HepG2 (cell line): ENCODE results near the gene SYS1. TPM values are rescaled to one million over a fixed set of nuclear protein-coding genes. Genes with fewer than 3 reads are reported as not detected.

Source experiments
- ARNTL ChIP-seq: sonication (generic); formaldehyde crosslinking; IDR thresholded peaks from 2 replicates; pipeline ENCODE4 v1.4.0; 2020; ENCODE audit warnings: mild to moderate bottlenecking, missing genetic modification reagents
- BCL6 ChIP-seq: IDR thresholded peaks from 2 replicates; pipeline ENCODE4 v1.6.1; 2016; ENCODE audit warnings: missing genetic modification reagents, missing compliant biosample characterization
- CCAR2 ChIP-seq: fragments of 200-400 bp; formaldehyde crosslinking; optimal IDR thresholded peaks from 2 replicates; pipeline ENCODE3; 2018; ENCODE audit warnings: low read depth, mild to moderate bottlenecking, low read length, moderate library complexity
- EP300 ChIP-seq, 3 experiments: sonication (generic) in 1 of 3; formaldehyde crosslinking in 1 of 3; IDR thresholded peaks; 2 replicates each; pipeline versions ENCODE4 v1.5.1 to v1.6.1; 2011 to 2020; ENCODE audit warnings: low read depth in 2 of 3, low read length in 2 of 3, borderline replicate concordance in 1 of 3, improper control_type of control experiment in 1 of 3, mild to moderate bottlenecking in 1 of 3, missing genetic modification reagents in 1 of 3, moderate library complexity in 1 of 3
- GATAD1 ChIP-seq: IDR thresholded peaks from 2 replicates; pipeline ENCODE4 v1.6.1; 2016; ENCODE audit warnings: missing genetic modification reagents, missing compliant biosample characterization
- HOMEZ ChIP-seq: IDR thresholded peaks from 2 replicates; pipeline ENCODE4 v1.6.1; 2016; ENCODE audit warnings: low read depth
- KDM3A ChIP-seq: IDR thresholded peaks from 2 replicates; pipeline ENCODE4 v1.6.1; 2018; ENCODE audit warnings: low read depth, missing compliant biosample characterization
- PITX1 ChIP-seq: sonication (generic); formaldehyde crosslinking; IDR thresholded peaks from 2 replicates; pipeline ENCODE4 v1.5.1; 2020; ENCODE audit warnings: mild to moderate bottlenecking, missing genetic modification reagents
- SATB2 ChIP-seq: sonication (generic); formaldehyde crosslinking; IDR thresholded peaks from 2 replicates; pipeline ENCODE4 v1.5.0; 2020; ENCODE audit warnings: missing genetic modification reagents
- SRSF9 ChIP-seq: fragments of 200-400 bp; formaldehyde crosslinking; IDR thresholded peaks from 2 replicates; pipeline ENCODE4 v1.6.1; 2018; ENCODE audit warnings: borderline replicate concordance, mild to moderate bottlenecking, low read depth, low read length; ENCODE audit not compliant: insufficient read depth, poor library complexity, severe bottlenecking
- TSC22D2 ChIP-seq: sonication (generic); formaldehyde crosslinking; IDR thresholded peaks from 2 replicates; pipeline ENCODE4 v1.5.1; 2020; ENCODE audit warnings: missing genetic modification reagents, mild to moderate bottlenecking, borderline replicate concordance
- ZBTB20 ChIP-seq: sonication (generic); formaldehyde crosslinking; IDR thresholded peaks from 2 replicates; pipeline ENCODE4 v1.8.1; 2023; ENCODE audit warnings: missing genetic modification reagents, low read depth, mild to moderate bottlenecking, borderline replicate concordance
- ZBTB3 ChIP-seq: sonication (generic); formaldehyde crosslinking; IDR thresholded peaks from 2 replicates; pipeline ENCODE4 v1.4.0; 2020; ENCODE audit warnings: low read depth, mild to moderate bottlenecking, moderate library complexity, missing genetic modification reagents, borderline replicate concordance
- ZFP82 ChIP-seq: sonication (generic); formaldehyde crosslinking; IDR thresholded peaks from 2 replicates; pipeline ENCODE4 v1.5.1; 2020; ENCODE audit warnings: mild to moderate bottlenecking, missing genetic modification reagents, borderline replicate concordance
- ZNF501 ChIP-seq: sonication (generic); formaldehyde crosslinking; IDR thresholded peaks from 2 replicates; pipeline ENCODE4 v1.5.1; 2020; ENCODE audit warnings: mild to moderate bottlenecking, moderate library complexity, missing genetic modification reagents
- ZNF609 ChIP-seq: sonication (generic); formaldehyde crosslinking; IDR thresholded peaks from 2 replicates; pipeline ENCODE4 v1.4.0; 2020; ENCODE audit warnings: mild to moderate bottlenecking, missing genetic modification reagents, borderline replicate concordance
- ZNF768 ChIP-seq: sonication (generic); formaldehyde crosslinking; IDR thresholded peaks from 2 replicates; pipeline ENCODE4 v1.4.0; 2020; ENCODE audit warnings: missing genetic modification reagents
- ZNF850 ChIP-seq: sonication (generic); formaldehyde crosslinking; conservative IDR thresholded peaks from 2 replicates; pipeline ENCODE4 v1.9.0; 2021; ENCODE audit warnings: mild to moderate bottlenecking, missing genetic modification reagents
- polyA plus RNA-seq, 8 experiments: library from polyadenylated mRNA; depleted of rRNA in 3 of 8; stranded (reverse) in 7 of 8; unstranded in 1 of 8; fragments of >200 nt; fragmentation: Illumina TruSeq in 4 of 8; extraction: Trizol in 4 of 8; gene quantifications; 2 replicates each; pipeline versions ENCODE4 v1.2.1 to v1.2.3, GENCODE V29; 2011 to 2016; ENCODE audit warnings: low read depth in 4 of 8, missing spikeins in 1 of 8, mixed read lengths in 1 of 8; ENCODE audit not compliant: insufficient read depth in 1 of 8
- total RNA-seq, 5 experiments: library from RNA; depleted of rRNA; stranded (reverse); fragments of >200 nt; fragmentation: Illumina TruSeq; extraction: Trizol; gene quantifications; 2 replicates each; pipeline ENCODE4 v1.2.3, GENCODE V29; 2016; ENCODE audit warnings: low read depth in 1 of 5
- TF ChIP-seq, protein P1 (sequence below): sonication (generic); IDR thresholded peaks from 2 replicates; pipeline ENCODE4 v1.6.1; 2016; ENCODE audit warnings: low read depth, borderline replicate concordance
- TF ChIP-seq, protein P2 (sequence below), 2 experiments: fragments of 450-650 bp in 1 of 2; sonication (generic) in 1 of 2; formaldehyde crosslinking; IDR thresholded peaks; 2 replicates each; pipeline versions ENCODE4 v1.5.0 to v1.8.0; 2020 to 2022; ENCODE audit warnings: mild to moderate bottlenecking in 1 of 2, missing genetic modification reagents in 1 of 2

SYS1 gene
- total and polyA plus RNA-seq, 2 of the 13 experiments (the other 11 are each of a cell fraction or from before 2014, with no cell fraction given) = 38.3 to 65.6 TPM

GRCh38 chr20:45361793-45362192, 1.2 kb upstream of the SYS1 start (continued):
- TF ChIP-seq HOMEZ (CRISPR knock-in tag) = peak; percentile 68
- TF ChIP-seq ZBTB3 (CRISPR knock-in tag) = no peak
- 0 out of 4 replicates have a peak, but pooled peaks of 1 of the 2 experiments have one; percentile 4 for TF ChIP-seq EP300 (IDR thresholded peaks at IDR 0.05; ENCODE audit: low read depth in 2 of 2, low read length in 2 of 2)
- no peak for TF ChIP-seq EP300 (CRISPR knock-in tag; IDR thresholded peaks at IDR 0.05; ENCODE audit: borderline replicate concordance)
- no peak for TF ChIP-seq ARNTL (CRISPR knock-in tag)
- no peak for TF ChIP-seq TSC22D2 (CRISPR knock-in tag)
- TF ChIP-seq CCAR2 = no peak
- TF ChIP-seq, protein P1, sequence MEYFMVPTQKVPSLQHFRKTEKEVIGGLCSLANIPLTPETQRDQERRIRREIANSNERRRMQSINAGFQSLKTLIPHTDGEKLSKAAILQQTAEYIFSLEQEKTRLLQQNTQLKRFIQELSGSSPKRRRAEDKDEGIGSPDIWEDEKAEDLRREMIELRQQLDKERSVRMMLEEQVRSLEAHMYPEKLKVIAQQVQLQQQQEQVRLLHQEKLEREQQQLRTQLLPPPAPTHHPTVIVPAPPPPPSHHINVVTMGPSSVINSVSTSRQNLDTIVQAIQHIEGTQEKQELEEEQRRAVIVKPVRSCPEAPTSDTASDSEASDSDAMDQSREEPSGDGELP = no peak
- no peak for TF ChIP-seq SRSF9
- TF ChIP-seq ZNF609 (CRISPR knock-in tag) = no peak
- TF ChIP-seq ZBTB20 (CRISPR knock-in tag) = no peak
- no peak for TF ChIP-seq ZNF768
- TF ChIP-seq ZNF850 (CRISPR knock-in tag) = no peak
- no peak for TF ChIP-seq GATAD1
- no peak for TF ChIP-seq ZNF501 (CRISPR knock-in tag)
- TF ChIP-seq PITX1 (CRISPR knock-in tag) = no peak
- TF ChIP-seq ZFP82 = no peak
- TF ChIP-seq, protein P2, sequence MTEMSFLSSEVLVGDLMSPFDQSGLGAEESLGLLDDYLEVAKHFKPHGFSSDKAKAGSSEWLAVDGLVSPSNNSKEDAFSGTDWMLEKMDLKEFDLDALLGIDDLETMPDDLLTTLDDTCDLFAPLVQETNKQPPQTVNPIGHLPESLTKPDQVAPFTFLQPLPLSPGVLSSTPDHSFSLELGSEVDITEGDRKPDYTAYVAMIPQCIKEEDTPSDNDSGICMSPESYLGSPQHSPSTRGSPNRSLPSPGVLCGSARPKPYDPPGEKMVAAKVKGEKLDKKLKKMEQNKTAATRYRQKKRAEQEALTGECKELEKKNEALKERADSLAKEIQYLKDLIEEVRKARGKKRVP (CRISPR knock-in tag; IDR thresholded peaks at IDR 0.05) = no peak
- no peak for TF ChIP-seq SATB2
- peak; percentile 27; the same call in 1 of the 2 replicates for TF ChIP-seq BCL6 (CRISPR knock-in tag)
- 0 out of 2 replicates have a peak, but pooled peaks have one; percentile 26 for TF ChIP-seq KDM3A (CRISPR knock-in tag)
